A673 (cell line): ENCODE results near the gene NEDD4L.
A peak's percentile ranks its signal among the peaks of the same experiment; 100 is the strongest.

Experiments used
- EZH2 ChIP-seq: fragments of 200-600 bp; sonication (generic); IDR thresholded peaks from 2 replicates; pipeline ENCODE4 v1.6.1; 2017; ENCODE audit warnings: borderline replicate concordance, low read depth, mild to moderate bottlenecking, mixed read lengths, antibody characterized with exemption, low read length; ENCODE audit not compliant: poor library complexity, severe bottlenecking
- TF ChIP-seq, protein P1 (sequence below): fragments of 300-800, 200-600 bp; sonication (generic); conservative IDR thresholded peaks from 2 replicates; pipeline ENCODE4 v1.5.1; 2017; ENCODE audit warnings: low read depth, mild to moderate bottlenecking, antibody characterized with exemption, low read length, moderate library complexity, mixed read lengths

DNA sequence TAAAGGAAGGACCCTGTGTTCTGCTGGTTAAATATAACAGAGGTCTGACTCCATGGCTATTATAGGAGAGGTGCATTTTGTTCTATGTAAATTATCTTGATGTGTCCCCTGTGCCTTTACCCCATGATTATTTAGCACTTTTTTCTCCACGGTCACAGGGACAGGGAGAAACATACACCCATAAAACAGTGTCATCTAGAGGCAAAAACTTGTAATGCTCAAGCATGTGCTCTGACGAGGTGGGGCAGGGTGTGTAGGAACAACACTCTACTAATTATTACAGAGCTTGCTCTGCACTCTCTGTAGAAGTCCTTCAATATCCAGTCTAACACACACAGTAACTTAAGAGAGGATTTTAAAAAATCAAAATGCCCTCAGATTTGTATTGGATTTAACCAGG lies 187.9 kb downstream of the NEDD4L start:
- TF ChIP-seq, protein P1, sequence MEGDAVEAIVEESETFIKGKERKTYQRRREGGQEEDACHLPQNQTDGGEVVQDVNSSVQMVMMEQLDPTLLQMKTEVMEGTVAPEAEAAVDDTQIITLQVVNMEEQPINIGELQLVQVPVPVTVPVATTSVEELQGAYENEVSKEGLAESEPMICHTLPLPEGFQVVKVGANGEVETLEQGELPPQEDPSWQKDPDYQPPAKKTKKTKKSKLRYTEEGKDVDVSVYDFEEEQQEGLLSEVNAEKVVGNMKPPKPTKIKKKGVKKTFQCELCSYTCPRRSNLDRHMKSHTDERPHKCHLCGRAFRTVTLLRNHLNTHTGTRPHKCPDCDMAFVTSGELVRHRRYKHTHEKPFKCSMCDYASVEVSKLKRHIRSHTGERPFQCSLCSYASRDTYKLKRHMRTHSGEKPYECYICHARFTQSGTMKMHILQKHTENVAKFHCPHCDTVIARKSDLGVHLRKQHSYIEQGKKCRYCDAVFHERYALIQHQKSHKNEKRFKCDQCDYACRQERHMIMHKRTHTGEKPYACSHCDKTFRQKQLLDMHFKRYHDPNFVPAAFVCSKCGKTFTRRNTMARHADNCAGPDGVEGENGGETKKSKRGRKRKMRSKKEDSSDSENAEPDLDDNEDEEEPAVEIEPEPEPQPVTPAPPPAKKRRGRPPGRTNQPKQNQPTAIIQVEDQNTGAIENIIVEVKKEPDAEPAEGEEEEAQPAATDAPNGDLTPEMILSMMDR = peak; percentile 38
- TF ChIP-seq EZH2 = no peak
